K562 (cell line): Measurements from ENCODE around the gene ANKMY2. TPM values are rescaled to one million over a fixed set of nuclear protein-coding genes. Genes with fewer than 3 reads are reported as not detected.
A peak's percentile ranks its signal among the peaks of the same experiment; 100 is the strongest.

Experiments
- ATAC-seq: fragments of 200-7000 bp; cut with Tn5 transposase; 3 replicates; pipeline ENCODE4 v1.9.1; 2020; ENCODE audit warnings: moderate library complexity
- BruUV-seq: library from RNA; stranded (reverse); fragments of 400-500 nt; replicated peaks from 2 replicates; lab custom pipeline; 2021; lab: Mats Ljungman, UMichigan
- CTCF ChIA-PET: fragments of 300-600 bp; formaldehyde crosslinking; extraction: SDS; loops from one replicate; lab custom pipeline; 2021; ENCODE audit warnings: low intra/inter-chr PET ratio; lab: Yijun Ruan, JAX
- POLR2A ChIA-PET: fragments of 300-600, 350-650 bp; sonication (Branson Sonifier 250); formaldehyde crosslinking; extraction: SDS; loops from one replicate; lab custom pipeline; 2021; ENCODE audit warnings: antibody characterized with exemption, inconsistent platforms; lab: Yijun Ruan, JAX
- DNase-seq, 4 experiments: peaks; one replicate each; pipeline versions ENCODE4 v3.0.0 to v3.0.0-alpha.2; 2011 to 2018; ENCODE audit warnings: low spot score in 3 of 4, mixed read lengths in 3 of 4; ENCODE audit errors: extremely low read depth in 1 of 4
- FAIRE-seq: peaks from 2 replicates; lab custom pipeline; 2011; peaks lifted over from hg19 to GRCh38; lab: Jason Lieb, UNC
- H2AFZ ChIP-seq: 2 replicates; pipeline ENCODE4 v1.6.0; 2011; ENCODE audit warnings: low read depth, low read length, control low read depth, inconsistent platforms
- H3K27ac ChIP-seq: fragments of 200-600 bp; 3 replicates; pipeline ENCODE4 v1.8.0; 2011; ENCODE audit warnings: low read depth, mild to moderate bottlenecking, control low read depth, inconsistent platforms, low read length, moderate library complexity, mixed read lengths; ENCODE audit errors: extremely low read depth
- H3K27me3 ChIP-seq, 2 experiments: fragments of 300-600 bp in 1 of 2; 2 replicates in 1 of 2; 3 replicates in 1 of 2; pipeline versions ENCODE4 v1.6.0 to v1.8.0; 2011; ENCODE audit warnings: inconsistent platforms in 2 of 2, low read length in 2 of 2, mild to moderate bottlenecking in 1 of 2, mixed read lengths in 1 of 2, moderate library complexity in 1 of 2; ENCODE audit not compliant: control insufficient read depth in 2 of 2, insufficient read depth in 2 of 2
- H3K36me3 ChIP-seq: fragments of 300-600 bp; 3 replicates; pipeline ENCODE4 v1.8.0; 2011; ENCODE audit warnings: mild to moderate bottlenecking, low read length, inconsistent platforms; ENCODE audit not compliant: control insufficient read depth, insufficient read depth
- H3K4me1 ChIP-seq, 2 experiments: fragments of 200-600 bp in 1 of 2; replicated peaks in 1 of 2; 2 replicates in 1 of 2; 3 replicates in 1 of 2; pipeline versions ENCODE4 v1.5.1 to v1.8.0; 2011; ENCODE audit warnings: inconsistent platforms in 2 of 2, low read length in 2 of 2, mild to moderate bottlenecking in 1 of 2, mixed read lengths in 1 of 2, moderate library complexity in 1 of 2; ENCODE audit not compliant: control insufficient read depth in 2 of 2, insufficient read depth in 2 of 2
- H3K4me2 ChIP-seq: 2 replicates; pipeline ENCODE4 v1.6.1; 2011; ENCODE audit warnings: low read length, control low read depth, inconsistent platforms, mixed read lengths; ENCODE audit not compliant: insufficient read depth
- H3K4me3 ChIP-seq: fragments of 200-600 bp; sonication (generic), shearing (Covaris generic); 2 replicates; pipeline ENCODE4 v1.5.1; 2016; ENCODE audit warnings: control low read depth, inconsistent platforms
- H3K79me2 ChIP-seq: fragments of 200-600 bp; 3 replicates; pipeline ENCODE4 v1.8.0; 2011; ENCODE audit warnings: low read length, inconsistent platforms; ENCODE audit not compliant: control insufficient read depth, insufficient read depth
- H3K9ac ChIP-seq, 2 experiments: 2 replicates each; pipeline versions ENCODE4 v1.6.0 to v1.6.1; 2011; ENCODE audit warnings: low read depth in 2 of 2, low read length in 2 of 2, control low read depth in 1 of 2, inconsistent platforms in 1 of 2, mild to moderate bottlenecking in 1 of 2, mixed read lengths in 1 of 2; ENCODE audit not compliant: insufficient read depth in 1 of 2
- H3K9me1 ChIP-seq: one replicate; pipeline ENCODE4 v1.6.0; 2011; ENCODE audit warnings: inconsistent platforms, mild to moderate bottlenecking, low read length, moderate library complexity; ENCODE audit not compliant: control insufficient read depth, insufficient read depth
- H3K9me3 ChIP-seq: replicated peaks from 2 replicates; pipeline ENCODE4 v1.5.1; 2011; ENCODE audit warnings: low read depth, low read length, inconsistent platforms; ENCODE audit not compliant: control insufficient read depth, insufficient read depth
- H4K20me1 ChIP-seq: replicated peaks from 2 replicates; pipeline ENCODE4 v1.6.1; 2011; ENCODE audit warnings: low read length, inconsistent platforms, mixed read lengths; ENCODE audit not compliant: control insufficient read depth, insufficient read depth
- CEBPG ChIP-seq, 3 experiments: fragments of 200-800 bp in 1 of 3; sonication (Bioruptor generic) in 1 of 3; sonication (generic) in 1 of 3; formaldehyde crosslinking in 1 of 3; IDR thresholded peaks in 2 of 3; conservative IDR thresholded peaks in 1 of 3; 2 replicates each; pipeline versions ENCODE4 v1.6.1 to v1.8.0; 2016 to 2022; ENCODE audit warnings: missing compliant biosample characterization in 2 of 3, missing genetic modification characterization in 2 of 3, mild to moderate bottlenecking in 1 of 3, missing genetic modification reagents in 1 of 3
- RBM22 ChIP-seq: fragments of 200-400 bp; formaldehyde crosslinking; IDR thresholded peaks from 2 replicates; pipeline ENCODE4 v1.6.1; 2018; ENCODE audit warnings: low read length, low read depth; ENCODE audit not compliant: poor library complexity, severe bottlenecking
- REST ChIP-seq, 2 experiments: fragments of 450-650 bp; formaldehyde crosslinking in 1 of 2; IDR thresholded peaks; 2 replicates each; pipeline versions ENCODE4 v1.4.0 to v1.6.1; 2014 to 2020; ENCODE audit warnings: mild to moderate bottlenecking in 2 of 2, borderline replicate concordance in 1 of 2, low read depth in 1 of 2
- WGBS: fragments of 100-300 bp; shearing (Covaris generic); methylation state at CpG from one replicate; pipeline ENCODE4 v1.1.6; 2016; ENCODE audit warnings: low coverage, mixed read lengths; ENCODE audit not compliant: insufficient coverage; ENCODE audit errors: missing lambda C conversion rate; 5-methylcytosine and 5-hydroxymethylcytosine counted together
- in situ Hi-C: fragments of 300-500 bp; cut with MboI; formaldehyde crosslinking; loops from 4 replicates; pipeline ENCODE4 v1.15.0; 2018; ENCODE audit warnings: inconsistent platforms, mixed read lengths
- intact Hi-C: fragments of 100-400 bp; cut with micrococcal nuclease; formaldehyde crosslinking; loops from 2 replicates; pipeline ENCODE4 v1.14.2; 2022
- polyA plus RNA-seq, 8 experiments: library from polyadenylated mRNA; depleted of rRNA in 4 of 8; stranded (reverse) in 5 of 8; unstranded in 3 of 8; fragments of >200 nt; fragmentation: Nextera tagmentation in 2 of 8; fragmentation: Illumina TruSeq in 1 of 8; extraction: Ambion mirVana in 2 of 8; extraction: Trizol in 1 of 8; gene quantifications; 2 replicates each; pipeline versions ENCODE4 v1.2.1 to v1.2.3, GENCODE V29; 2011 to 2014; ENCODE audit warnings: inconsistent platforms in 1 of 8, missing spikeins in 1 of 8
- total RNA-seq, 7 experiments: library from RNA; depleted of rRNA in 6 of 7; stranded (reverse); fragments of >200 nt in 6 of 7; fragmentation: Illumina TruSeq in 2 of 7; extraction: Trizol in 2 of 7; gene quantifications; 2 replicates each; pipeline versions ENCODE4 v1.2.1 to v1.2.3, GENCODE V29; 2011 to 2021; ENCODE audit warnings: low replicate concordance in 1 of 7

ANKMY2 gene
- total and polyA plus RNA-seq, 9 of the 15 experiments (the other 6 are each of a cell fraction or from before 2014, with no cell fraction given): 38.9 to 71.5 (median 48.8) TPM

- no peak for TF ChIP-seq REST (IDR thresholded peaks at IDR 0.05; ENCODE audit: borderline replicate concordance)
- no peak for TF ChIP-seq REST (CRISPR knock-in tag; IDR thresholded peaks at IDR 0.05; ENCODE audit: low read depth)
Observed at GRCh38 chr7:16669581-16669980, 24.0 kb upstream of the ANKMY2 start (continued).

- no peak overlapping the region for H3K4me2 ChIP-seq
- CTCF ChIA-PET: no interaction called here
- H3K4me3 ChIP-seq: no peak overlapping the region
- 0 out of 2 replicates have a peak, but pooled peaks cover 2% of the 10 kb centered on the region for H3K9me3 ChIP-seq
- no peak overlapping the region for H2AFZ ChIP-seq
- H3K4me1 ChIP-seq: peaks cover 0 to 17% of the 10 kb centered on the region in 2 experiments; a peak in 3 of 5 replicates
- 90% methylated on average over 5 of the region's 5 CpGs for WGBS
- ATAC-seq: no peak
- no peak for FAIRE-seq
- peaks cover 88% of the 10 kb centered on the region for H3K36me3 ChIP-seq
- BruUV-seq: no TSS peak
- no peaks in the 10 kb centered on the region for H3K9me1 ChIP-seq
- intact Hi-C loops (no loop called here), in situ Hi-C loops (no loop called here)
- POLR2A ChIA-PET: interaction anchor here (1.2 to 2.0 kb wide), 2 partner anchors 11 to 23 kb away, joined by 5 to 13 read pairs; partner anchors contain the start of genes ANKMY2 and BZW2
- H4K20me1 ChIP-seq: no peaks in the 10 kb centered on the region
- TF ChIP-seq CEBPG (CRISPR knock-in tag; IDR thresholded peaks at IDR 0.05) (no peak), CEBPG (tag; conservative IDR thresholded peaks at IDR 0.05 in 1 of 2, IDR thresholded peaks at IDR 0.05 in 1 of 2) (peak in 1 of 2 experiments; percentile 40; a peak in 1 of 4 replicates), RBM22 (no peak)
- H3K27ac ChIP-seq: peak overlapping the region; percentile 77; the same call in 1 of the 3 replicates
- H3K27me3 ChIP-seq: no peaks in the 10 kb centered on the region
- no peak for DNase-seq
- H3K9ac ChIP-seq: no peak overlapping the region
- peaks cover 86% of the 10 kb centered on the region for H3K79me2 ChIP-seq
Observed at GRCh38 chr7:16668978-16669377, 23.4 kb upstream of the ANKMY2 start.
